Trophoblast cell (in vitro differentiated cells and primary cell): Measurements from ENCODE around the gene CTSO.

Experiments used
- DNase-seq, 2 donors: peaks; one replicate each; pipeline ENCODE4 v3.0.0-alpha.2; 2016
- H2AFZ ChIP-seq: 2 replicates; pipeline ENCODE4 v1.6.1; 2013; ENCODE audit warnings: low read length, moderate library complexity, mild to moderate bottlenecking; ENCODE audit not compliant: insufficient read depth, poor library complexity
- H2AK5ac ChIP-seq: 2 replicates; pipeline ENCODE4 v1.6.1; 2013; ENCODE audit warnings: mild to moderate bottlenecking, low read length
- H2BK120ac ChIP-seq: 2 replicates; pipeline ENCODE4 v1.6.1; 2013; ENCODE audit warnings: low read length, mild to moderate bottlenecking, moderate library complexity; ENCODE audit not compliant: insufficient read depth, poor library complexity
- H2BK12ac ChIP-seq: 2 replicates; pipeline ENCODE4 v1.6.1; 2013; ENCODE audit warnings: mild to moderate bottlenecking, low read length, moderate library complexity
- H2BK5ac ChIP-seq: 2 replicates; pipeline ENCODE4 v1.6.1; 2013; ENCODE audit warnings: low read length, low read depth, moderate library complexity, mild to moderate bottlenecking; ENCODE audit not compliant: poor library complexity
- H3K14ac ChIP-seq: 2 replicates; pipeline ENCODE4 v1.6.1; 2013; ENCODE audit warnings: mild to moderate bottlenecking, low read length
- H3K18ac ChIP-seq: 2 replicates; pipeline ENCODE4 v1.6.1; 2013; ENCODE audit warnings: mild to moderate bottlenecking, low read length
- H3K23ac ChIP-seq: 2 replicates; pipeline ENCODE4 v1.6.1; 2013; ENCODE audit warnings: low read length
- H3K27ac ChIP-seq: 2 replicates; pipeline ENCODE4 v1.5.1; 2013; ENCODE audit warnings: low read depth, mild to moderate bottlenecking, inconsistent platforms, low read length, moderate library complexity
- H3K27me3 ChIP-seq: 2 replicates; pipeline ENCODE4 v1.6.1; 2013; ENCODE audit warnings: inconsistent platforms, mild to moderate bottlenecking, low read length, moderate library complexity; ENCODE audit not compliant: insufficient read depth
- H3K36me3 ChIP-seq, 2 experiments: 1 replicate in 1 of 2; 2 replicates in 1 of 2; pipeline ENCODE4 v1.6.1; 2013; ENCODE audit warnings: low read length in 2 of 2, mild to moderate bottlenecking in 2 of 2, moderate library complexity in 1 of 2; ENCODE audit not compliant: insufficient read depth in 2 of 2, control insufficient read depth in 1 of 2
- H3K4ac ChIP-seq: 2 replicates; pipeline ENCODE4 v1.6.1; 2013; ENCODE audit warnings: low read depth, mild to moderate bottlenecking, low read length, moderate library complexity
- H3K4me1 ChIP-seq, 2 experiments: 1 replicate in 1 of 2; 2 replicates in 1 of 2; pipeline ENCODE4 v1.6.1; 2013; ENCODE audit warnings: low read length in 2 of 2, mild to moderate bottlenecking in 2 of 2, moderate library complexity in 1 of 2; ENCODE audit not compliant: insufficient read depth in 2 of 2, control insufficient read depth in 1 of 2
- H3K4me2 ChIP-seq: 2 replicates; pipeline ENCODE4 v1.6.1; 2013; ENCODE audit warnings: inconsistent platforms, mild to moderate bottlenecking, low read length, moderate library complexity
- H3K4me3 ChIP-seq: 2 replicates; pipeline ENCODE4 v1.5.1; 2013; ENCODE audit warnings: mild to moderate bottlenecking, low read depth, low read length, inconsistent platforms
- H3K79me1 ChIP-seq: one replicate; pipeline ENCODE4 v1.6.1; 2013; ENCODE audit warnings: low read length
- H3K79me2 ChIP-seq: 2 replicates; pipeline ENCODE4 v1.6.1; 2013; ENCODE audit warnings: low read length, mild to moderate bottlenecking; ENCODE audit not compliant: control insufficient read depth, insufficient read depth, poor library complexity
- H3K9ac ChIP-seq: 2 replicates; pipeline ENCODE4 v1.6.1; 2013; ENCODE audit warnings: mild to moderate bottlenecking, low read length
- H3K9me3 ChIP-seq: 2 replicates; pipeline ENCODE4 v1.6.1; 2013; ENCODE audit warnings: low read depth, mild to moderate bottlenecking, control low read depth, inconsistent platforms, low read length; ENCODE audit not compliant: insufficient read depth
- H4K12ac ChIP-seq: 2 replicates; pipeline ENCODE4 v1.6.1; 2013; ENCODE audit warnings: low read depth, mild to moderate bottlenecking, low read length, moderate library complexity
- H4K8ac ChIP-seq: 2 replicates; pipeline ENCODE4 v1.6.1; 2013; ENCODE audit warnings: low read depth, mild to moderate bottlenecking, low read length, moderate library complexity
- H4K91ac ChIP-seq: one replicate; pipeline ENCODE4 v1.6.1; 2013; ENCODE audit warnings: low read depth, mild to moderate bottlenecking, low read length, moderate library complexity
- WGBS: extraction: QIAGEN DNeasy Blood & Tissue Kit; methylation state at CpG from one replicate; pipeline ENCODE4 v1.1.7; 2013; ENCODE audit warnings: missing lambda C conversion rate; ENCODE audit not compliant: insufficient read length, insufficient coverage; ENCODE audit errors: extremely low coverage; 5-methylcytosine and 5-hydroxymethylcytosine counted together

CTSO gene

DNA sequence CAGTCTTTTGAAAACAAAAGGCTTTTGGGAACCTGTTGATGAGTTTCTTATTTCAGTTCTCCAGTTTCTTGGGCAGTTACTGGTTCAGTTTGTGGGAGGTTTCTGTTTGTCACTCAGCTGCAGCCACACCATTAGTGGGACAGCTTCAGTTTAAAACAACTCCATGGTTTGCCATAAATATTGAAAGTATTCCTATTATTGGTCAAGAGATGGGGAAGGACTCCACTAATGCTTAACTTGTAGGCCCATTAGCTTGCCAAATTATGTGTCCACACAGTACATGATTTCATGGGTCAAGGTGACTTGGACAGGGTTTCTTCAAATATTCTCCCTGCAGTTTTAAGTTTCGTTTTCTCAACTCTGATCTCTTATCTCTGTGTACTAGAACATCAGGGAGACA is 72.1 kb downstream of the CTSO start:
- no peaks in the 10 kb centered on the region for H3K79me2 ChIP-seq
- H3K4ac ChIP-seq: no peak overlapping the region
- H2AFZ ChIP-seq: no peak overlapping the region
- no peak overlapping the region for H3K18ac ChIP-seq
- no peaks in the 10 kb centered on the region for H3K79me1 ChIP-seq
- H4K8ac ChIP-seq: no peak overlapping the region
- no peak overlapping the region for H2BK5ac ChIP-seq
- H3K14ac ChIP-seq: no peak overlapping the region
- H4K12ac ChIP-seq: no peak overlapping the region
- H3K4me2 ChIP-seq: no peak overlapping the region
- H3K9me3 ChIP-seq: peaks cover 2% of the 10 kb centered on the region
- no peak overlapping the region for H4K91ac ChIP-seq
- no peaks in the 10 kb centered on the region for H3K4me1 ChIP-seq
- H2BK120ac ChIP-seq: no peak overlapping the region
- no peak for DNase-seq
- H3K4me3 ChIP-seq: no peak overlapping the region
- no peak overlapping the region for H3K27ac ChIP-seq
- no peaks in the 10 kb centered on the region for H3K27me3 ChIP-seq
- no peaks in the 10 kb centered on the region for H3K36me3 ChIP-seq
- no peak overlapping the region for H2AK5ac ChIP-seq
- H3K23ac ChIP-seq: no peak overlapping the region
- no CpG with 5 or more reads among the region's 1 CpG for WGBS
- no peak overlapping the region for H3K9ac ChIP-seq
- H2BK12ac ChIP-seq: no peak overlapping the region

DNA sequence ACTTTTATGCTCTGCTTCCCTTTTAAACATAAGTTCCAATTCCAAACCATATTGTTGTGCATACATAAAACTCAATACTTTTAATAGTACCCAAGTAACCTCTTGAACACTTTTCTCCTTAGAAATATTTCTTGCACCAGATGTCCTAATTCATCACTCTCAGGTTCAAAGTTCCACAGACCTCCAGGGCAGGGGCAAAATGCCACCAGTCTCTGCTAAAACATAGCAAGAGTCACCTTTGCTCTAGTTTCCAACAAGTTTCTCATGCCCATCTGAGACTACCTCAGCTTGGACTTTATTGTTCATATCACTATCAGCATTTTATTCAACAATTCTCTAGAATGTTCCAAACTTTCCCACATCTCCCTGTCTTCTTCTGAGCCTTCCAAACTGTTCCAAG is 73.9 kb downstream of the CTSO start:
- no peak for DNase-seq

GRCh38 chr4:155878611-155879010 is 75.1 kb downstream of the CTSO start:
- H3K4me1 ChIP-seq: no peaks in the 10 kb centered on the region
- H3K27me3 ChIP-seq: no peaks in the 10 kb centered on the region
- no peaks in the 10 kb centered on the region for H3K79me1 ChIP-seq
- H2BK5ac ChIP-seq: no peak overlapping the region
- no peak overlapping the region for H3K14ac ChIP-seq
- peaks cover 2% of the 10 kb centered on the region for H3K9me3 ChIP-seq
- H3K4me3 ChIP-seq: no peak overlapping the region
- H3K18ac ChIP-seq: no peak overlapping the region
- H4K8ac ChIP-seq: no peak overlapping the region
- no peaks in the 10 kb centered on the region for H3K79me2 ChIP-seq
- H2AK5ac ChIP-seq: no peak overlapping the region
- DNase-seq: no peak
- H3K4ac ChIP-seq: no peak overlapping the region
- no peak overlapping the region for H3K9ac ChIP-seq
- no peak overlapping the region for H3K23ac ChIP-seq
- H2AFZ ChIP-seq: no peak overlapping the region
- H3K36me3 ChIP-seq: no peaks in the 10 kb centered on the region
- no peak overlapping the region for H4K12ac ChIP-seq
- no peak overlapping the region for H3K27ac ChIP-seq
- no peak overlapping the region for H4K91ac ChIP-seq
- no peak overlapping the region for H3K4me2 ChIP-seq
- H2BK120ac ChIP-seq: no peak overlapping the region
- WGBS: no CpG with 5 or more reads among the region's 2 CpGs
- no peak overlapping the region for H2BK12ac ChIP-seq

More for the DNA sequence above, 73.9 kb downstream of the CTSO start:
- H3K23ac ChIP-seq: no peak overlapping the region
- H3K4me1 ChIP-seq: no peaks in the 10 kb centered on the region
- no peak overlapping the region for H3K9ac ChIP-seq
- H2BK5ac ChIP-seq: no peak overlapping the region
- no peak overlapping the region for H2BK12ac ChIP-seq
- H3K27me3 ChIP-seq: no peaks in the 10 kb centered on the region
- no peak overlapping the region for H3K27ac ChIP-seq
- no peak overlapping the region for H3K18ac ChIP-seq
- no peaks in the 10 kb centered on the region for H3K79me1 ChIP-seq
- H2AK5ac ChIP-seq: no peak overlapping the region
- no peak overlapping the region for H3K4me3 ChIP-seq
- no peak overlapping the region for H3K14ac ChIP-seq
- H3K4me2 ChIP-seq: no peak overlapping the region
- no peak overlapping the region for H4K12ac ChIP-seq
- no peak overlapping the region for H4K8ac ChIP-seq
- H2AFZ ChIP-seq: no peak overlapping the region
- no peaks in the 10 kb centered on the region for H3K36me3 ChIP-seq
- H3K79me2 ChIP-seq: no peaks in the 10 kb centered on the region
- H4K91ac ChIP-seq: no peak overlapping the region
- peaks cover 2% of the 10 kb centered on the region for H3K9me3 ChIP-seq
- H3K4ac ChIP-seq: no peak overlapping the region
- no peak overlapping the region for H2BK120ac ChIP-seq

- Histone ChIP-seq H2AFZ (no peak overlapping the region), H3K4me1 (no peaks in the 10 kb centered on the region), H4K91ac (no peak overlapping the region), H3K4me2 (no peak overlapping the region), H3K27ac (no peak overlapping the region), H3K9me3 (peaks cover 2% of the 10 kb centered on the region), H4K8ac (no peak overlapping the region), H3K18ac (no peak overlapping the region), H2BK120ac (no peak overlapping the region), H3K27me3 (no peaks in the 10 kb centered on the region), H3K9ac (no peak overlapping the region), H3K4ac (no peak overlapping the region), H3K79me1 (no peaks in the 10 kb centered on the region), H2BK12ac (no peak overlapping the region), H3K36me3 (no peaks in the 10 kb centered on the region), H2AK5ac (no peak overlapping the region), H4K12ac (no peak overlapping the region), H3K23ac (no peak overlapping the region), H2BK5ac (no peak overlapping the region), H3K14ac (no peak overlapping the region), H3K4me3 (no peak overlapping the region), H3K79me2 (no peaks in the 10 kb centered on the region)
- no peak for DNase-seq
- no CpG with 5 or more reads among the region's 4 CpGs for WGBS
These were observed 75.7 kb downstream of the CTSO start for GRCh38 chr4:155877971-155878370.
